WTC11 (cell line): ENCODE results near the gene BCL11B. TPM values are rescaled to one million over a fixed set of nuclear protein-coding genes. Genes with fewer than 3 reads are reported as not detected.

Experiments used
- ATAC-seq: fragments of 200-7000 bp; cut with Tn5 transposase; 2 replicates; pipeline ENCODE4 v1.10.0; 2021; ENCODE audit warnings: mild to moderate bottlenecking, moderate library complexity
- CTCF ChIA-PET: fragments of 300-600 bp; sonication (Branson Sonifier 250); formaldehyde crosslinking; loops from one replicate; lab custom pipeline; 2021; ENCODE audit warnings: antibody characterized with exemption; lab: Charles Lee
- POLR2A ChIA-PET: fragments of 350-600 bp; sonication (Branson Sonifier 250); formaldehyde crosslinking; loops from one replicate; lab custom pipeline; 2021; ENCODE audit warnings: antibody characterized with exemption; lab: Charles Lee
- DNase-seq: peaks from one replicate; pipeline ENCODE4 v3.0.0; 2021; ENCODE audit warnings: low spot score
- H3K27ac Mint-ChIP-seq: 2 replicates; pipeline ENCODE4 v1.8.0; 2021; ENCODE audit warnings: mixed read lengths
- H3K27me3 Mint-ChIP-seq: 2 replicates; pipeline ENCODE4 v1.8.0; 2021; ENCODE audit warnings: low read depth, mild to moderate bottlenecking, moderate library complexity, mixed read lengths
- H3K36me3 Mint-ChIP-seq: 2 replicates; pipeline ENCODE4 v1.8.0; 2021; ENCODE audit warnings: mixed read lengths
- H3K4me1 Mint-ChIP-seq: 2 replicates; pipeline ENCODE4 v1.8.0; 2022; ENCODE audit warnings: mixed read lengths
- H3K4me3 Mint-ChIP-seq: 2 replicates; pipeline ENCODE4 v1.8.0; 2021; ENCODE audit warnings: mild to moderate bottlenecking, moderate library complexity, mixed read lengths
- H3K9me3 Mint-ChIP-seq: 2 replicates; pipeline ENCODE4 v1.8.0; 2021; ENCODE audit warnings: mixed read lengths
- GABPB1 ChIP-seq: sonication (generic); formaldehyde crosslinking; IDR thresholded peaks from 2 replicates; pipeline ENCODE4 v1.8.1; 2023; ENCODE audit warnings: mild to moderate bottlenecking, missing genetic modification reagents
- IRF2 ChIP-seq: sonication (generic); formaldehyde crosslinking; IDR thresholded peaks from 2 replicates; pipeline ENCODE4 v1.8.0; 2022; ENCODE audit warnings: low read depth, missing genetic modification reagents, borderline replicate concordance
- KAT7 ChIP-seq: sonication (generic); formaldehyde crosslinking; IDR thresholded peaks from 2 replicates; pipeline ENCODE4 v1.8.1; 2023; ENCODE audit warnings: missing genetic modification reagents, mild to moderate bottlenecking, borderline replicate concordance
- PRRX2 ChIP-seq: fragments of 250-450 bp; sonication (Bioruptor Pico); IDR thresholded peaks from 2 replicates; pipeline ENCODE4 v1.8.0; 2021; ENCODE audit warnings: mild to moderate bottlenecking
- TEAD1 ChIP-seq: sonication (generic); formaldehyde crosslinking; IDR thresholded peaks from 2 replicates; pipeline ENCODE4 v1.8.0; 2022; ENCODE audit warnings: mild to moderate bottlenecking, missing genetic modification reagents
- total RNA-seq: library from RNA; stranded (reverse); gene quantifications from 3 replicates; pipeline ENCODE4 v1.2.3, GENCODE V29; 2021
- TF ChIP-seq, protein P1 (sequence below): fragments of 250-450 bp; sonication (Bioruptor Pico); conservative IDR thresholded peaks from 2 replicates; pipeline ENCODE4 v1.9.0; 2021; ENCODE audit warnings: mild to moderate bottlenecking
- TF ChIP-seq, protein P2 (sequence below): sonication (generic); formaldehyde crosslinking; IDR thresholded peaks from 2 replicates; pipeline ENCODE4 v1.8.0; 2023; ENCODE audit warnings: missing genetic modification reagents, mild to moderate bottlenecking, borderline replicate concordance
- TF ChIP-seq, protein P3 (sequence below): fragments of 200-600 bp; IDR thresholded peaks from 2 replicates; pipeline ENCODE4 v1.8.0; 2022; ENCODE audit warnings: antibody characterized with exemption
- TF ChIP-seq, protein P4 (sequence below): sonication (generic); formaldehyde crosslinking; conservative IDR thresholded peaks from 2 replicates; pipeline ENCODE4 v1.8.1; 2023; ENCODE audit warnings: mild to moderate bottlenecking, low read depth, missing genetic modification reagents, moderate library complexity
- TF ChIP-seq, protein P5 (sequence below): fragments of 250-450 bp; sonication (Bioruptor Pico); IDR thresholded peaks from 2 replicates; pipeline ENCODE4 v1.9.0; 2021; ENCODE audit warnings: moderate library complexity, mild to moderate bottlenecking, inconsistent platforms, borderline replicate concordance
- TF ChIP-seq, protein P6 (sequence below): sonication (generic); formaldehyde crosslinking; IDR thresholded peaks from 2 replicates; pipeline ENCODE4 v1.8.1; 2023; ENCODE audit warnings: mild to moderate bottlenecking, missing genetic modification reagents, moderate library complexity

BCL11B gene
- total RNA-seq, 1 experiment from 2014 or later: 9.1 TPM

DNA sequence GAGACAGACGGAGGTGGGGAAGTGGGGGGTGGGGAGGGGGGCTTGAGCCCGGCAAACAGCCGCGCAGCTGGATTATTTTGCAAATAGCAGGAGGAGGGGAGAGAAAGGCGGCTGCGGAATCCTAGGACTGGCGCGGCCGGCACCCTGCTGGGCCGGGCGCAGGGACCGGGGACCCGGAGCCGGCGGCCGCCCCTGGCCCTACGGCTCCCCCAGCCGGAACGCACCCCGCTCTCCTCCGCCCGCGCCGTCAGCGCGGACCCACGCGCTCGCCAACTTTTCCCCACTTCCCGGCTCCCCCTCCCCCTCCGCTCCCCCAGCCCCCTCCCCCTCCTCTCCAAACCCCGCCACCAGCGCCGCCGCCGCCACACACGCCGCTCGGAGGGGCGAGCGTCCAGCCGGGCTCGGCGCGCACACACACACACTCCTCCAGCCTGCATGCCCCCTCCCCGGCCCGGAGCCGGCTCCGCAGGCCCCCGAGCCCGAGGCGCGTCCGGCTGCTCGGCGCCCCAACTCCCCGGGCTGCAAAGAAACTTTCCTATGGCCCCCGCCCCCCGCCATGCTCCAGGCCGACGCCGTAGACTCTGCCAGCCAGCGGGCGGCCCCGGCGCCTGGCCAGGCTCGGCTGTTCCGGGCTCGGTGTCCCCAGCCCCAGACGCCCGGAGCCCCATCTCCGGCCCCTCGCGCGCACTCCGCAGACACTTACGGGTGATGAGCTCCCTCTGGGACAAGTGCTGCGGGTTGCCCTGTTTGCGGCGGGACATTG, 1.4 kb downstream of the BCL11B start (continued):
- TF ChIP-seq, protein P1, sequence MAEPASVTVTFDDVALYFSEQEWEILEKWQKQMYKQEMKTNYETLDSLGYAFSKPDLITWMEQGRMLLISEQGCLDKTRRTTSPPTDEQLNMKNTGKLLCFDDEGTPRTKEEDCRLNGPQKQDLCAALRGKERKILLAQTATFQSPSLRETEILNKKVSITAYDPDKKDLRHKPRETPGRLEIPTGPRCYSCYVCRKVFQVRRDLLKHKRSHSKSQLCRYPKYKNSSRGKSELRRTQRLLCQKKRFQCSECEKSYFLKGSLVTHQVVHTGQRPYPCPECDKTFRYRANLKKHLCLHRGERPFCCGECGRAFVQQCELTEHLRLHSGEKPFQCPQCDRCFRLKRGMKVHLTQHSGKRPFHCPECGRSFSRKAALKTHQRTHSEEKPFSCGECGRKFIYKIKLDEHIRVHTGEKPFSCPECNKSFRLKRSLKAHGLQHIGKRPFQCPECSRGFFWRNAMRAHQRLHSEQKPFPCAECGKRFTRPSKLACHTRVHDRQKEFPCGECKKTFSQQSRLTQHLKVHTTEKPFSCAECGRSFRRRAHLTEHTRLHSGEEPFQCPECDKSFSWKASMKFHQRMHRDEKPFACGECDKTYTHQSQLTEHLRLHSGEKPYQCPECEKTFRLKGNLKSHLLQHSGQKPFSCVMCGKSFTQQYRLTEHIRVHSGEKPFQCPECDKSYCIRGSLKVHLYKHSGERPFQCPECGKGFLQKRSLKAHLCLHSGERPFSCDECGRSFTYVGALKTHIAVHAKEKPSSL (CRISPR knock-in tag): no peak
- TF ChIP-seq, all 79 proteins: peak for 6

DNA sequence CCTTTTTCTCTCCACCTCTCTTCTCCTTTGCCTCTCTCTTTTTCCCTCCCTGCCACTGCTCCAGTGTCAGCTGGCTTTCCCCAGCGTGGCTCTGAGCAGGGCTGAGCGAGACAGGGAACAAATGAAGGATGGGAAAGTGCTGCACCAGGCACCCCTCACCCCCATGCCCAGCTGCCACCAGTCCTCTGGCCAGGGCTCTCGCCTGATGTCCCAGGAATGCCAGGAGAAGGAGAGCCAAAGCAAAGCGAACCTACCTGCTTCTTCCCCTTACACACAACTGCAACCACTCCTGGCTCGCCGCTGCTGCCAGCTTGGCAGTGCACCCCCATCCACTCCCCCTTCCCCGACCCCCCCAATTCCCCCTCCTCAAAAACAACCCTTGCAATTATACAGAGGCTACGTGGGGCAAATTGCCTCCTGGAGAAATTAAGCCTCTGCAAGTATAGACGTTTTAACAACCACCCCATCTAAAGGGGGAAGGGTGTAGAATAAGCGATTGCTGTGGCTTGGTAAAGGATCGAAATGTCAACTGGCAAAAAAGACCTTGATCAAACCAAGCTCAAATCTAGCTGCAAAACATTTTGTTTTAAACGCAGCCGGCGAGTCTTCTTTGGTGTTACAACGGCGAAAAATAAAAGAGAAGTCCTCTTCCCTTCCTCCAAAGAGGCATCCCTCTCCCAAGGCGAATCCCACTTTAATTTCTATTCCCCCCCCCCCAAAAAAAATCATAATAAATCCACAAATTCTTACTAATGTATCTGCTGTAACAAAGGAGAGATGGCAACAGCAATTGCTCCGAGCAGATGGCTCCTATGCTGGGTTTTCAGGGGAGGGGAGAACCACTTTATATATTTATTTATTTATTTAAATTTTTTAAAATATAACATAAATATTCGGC, 2.9 kb downstream of the BCL11B start:
- DNase-seq: no peak
- Mint-ChIP-seq H3K4me1 (peaks cover 46% of the 10 kb centered on the region), H3K9me3 (no peaks in the 10 kb centered on the region), H3K27me3 (no peaks in the 10 kb centered on the region), H3K36me3 (no peaks in the 10 kb centered on the region), H3K4me3 (peak overlapping the region; percentile 76), H3K27ac (peak overlapping the region; percentile 3; the same call in 1 of the 2 replicates)
- ChIA-PET POLR2A (interaction anchor here (0.6 to 1.4 kb wide), 4 partner anchors 20 to 26 kb away, joined by 3 to 7 read pairs (median 4); no protein-coding TSS in a partner anchor), CTCF (interaction anchor here (0.6 to 3.6 kb wide), 20 partner anchors 11 to 1471 kb away, joined by 3 to 19 read pairs (median 4); no protein-coding TSS in a partner anchor)
- TF ChIP-seq, protein P2, sequence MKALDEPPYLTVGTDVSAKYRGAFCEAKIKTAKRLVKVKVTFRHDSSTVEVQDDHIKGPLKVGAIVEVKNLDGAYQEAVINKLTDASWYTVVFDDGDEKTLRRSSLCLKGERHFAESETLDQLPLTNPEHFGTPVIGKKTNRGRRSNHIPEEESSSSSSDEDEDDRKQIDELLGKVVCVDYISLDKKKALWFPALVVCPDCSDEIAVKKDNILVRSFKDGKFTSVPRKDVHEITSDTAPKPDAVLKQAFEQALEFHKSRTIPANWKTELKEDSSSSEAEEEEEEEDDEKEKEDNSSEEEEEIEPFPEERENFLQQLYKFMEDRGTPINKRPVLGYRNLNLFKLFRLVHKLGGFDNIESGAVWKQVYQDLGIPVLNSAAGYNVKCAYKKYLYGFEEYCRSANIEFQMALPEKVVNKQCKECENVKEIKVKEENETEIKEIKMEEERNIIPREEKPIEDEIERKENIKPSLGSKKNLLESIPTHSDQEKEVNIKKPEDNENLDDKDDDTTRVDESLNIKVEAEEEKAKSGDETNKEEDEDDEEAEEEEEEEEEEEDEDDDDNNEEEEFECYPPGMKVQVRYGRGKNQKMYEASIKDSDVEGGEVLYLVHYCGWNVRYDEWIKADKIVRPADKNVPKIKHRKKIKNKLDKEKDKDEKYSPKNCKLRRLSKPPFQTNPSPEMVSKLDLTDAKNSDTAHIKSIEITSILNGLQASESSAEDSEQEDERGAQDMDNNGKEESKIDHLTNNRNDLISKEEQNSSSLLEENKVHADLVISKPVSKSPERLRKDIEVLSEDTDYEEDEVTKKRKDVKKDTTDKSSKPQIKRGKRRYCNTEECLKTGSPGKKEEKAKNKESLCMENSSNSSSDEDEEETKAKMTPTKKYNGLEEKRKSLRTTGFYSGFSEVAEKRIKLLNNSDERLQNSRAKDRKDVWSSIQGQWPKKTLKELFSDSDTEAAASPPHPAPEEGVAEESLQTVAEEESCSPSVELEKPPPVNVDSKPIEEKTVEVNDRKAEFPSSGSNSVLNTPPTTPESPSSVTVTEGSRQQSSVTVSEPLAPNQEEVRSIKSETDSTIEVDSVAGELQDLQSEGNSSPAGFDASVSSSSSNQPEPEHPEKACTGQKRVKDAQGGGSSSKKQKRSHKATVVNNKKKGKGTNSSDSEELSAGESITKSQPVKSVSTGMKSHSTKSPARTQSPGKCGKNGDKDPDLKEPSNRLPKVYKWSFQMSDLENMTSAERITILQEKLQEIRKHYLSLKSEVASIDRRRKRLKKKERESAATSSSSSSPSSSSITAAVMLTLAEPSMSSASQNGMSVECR (CRISPR knock-in tag): no peak
- 0 out of 2 replicates have a peak, but pooled peaks have one; percentile 58 for TF ChIP-seq KAT7
- no peak for ATAC-seq

DNA sequence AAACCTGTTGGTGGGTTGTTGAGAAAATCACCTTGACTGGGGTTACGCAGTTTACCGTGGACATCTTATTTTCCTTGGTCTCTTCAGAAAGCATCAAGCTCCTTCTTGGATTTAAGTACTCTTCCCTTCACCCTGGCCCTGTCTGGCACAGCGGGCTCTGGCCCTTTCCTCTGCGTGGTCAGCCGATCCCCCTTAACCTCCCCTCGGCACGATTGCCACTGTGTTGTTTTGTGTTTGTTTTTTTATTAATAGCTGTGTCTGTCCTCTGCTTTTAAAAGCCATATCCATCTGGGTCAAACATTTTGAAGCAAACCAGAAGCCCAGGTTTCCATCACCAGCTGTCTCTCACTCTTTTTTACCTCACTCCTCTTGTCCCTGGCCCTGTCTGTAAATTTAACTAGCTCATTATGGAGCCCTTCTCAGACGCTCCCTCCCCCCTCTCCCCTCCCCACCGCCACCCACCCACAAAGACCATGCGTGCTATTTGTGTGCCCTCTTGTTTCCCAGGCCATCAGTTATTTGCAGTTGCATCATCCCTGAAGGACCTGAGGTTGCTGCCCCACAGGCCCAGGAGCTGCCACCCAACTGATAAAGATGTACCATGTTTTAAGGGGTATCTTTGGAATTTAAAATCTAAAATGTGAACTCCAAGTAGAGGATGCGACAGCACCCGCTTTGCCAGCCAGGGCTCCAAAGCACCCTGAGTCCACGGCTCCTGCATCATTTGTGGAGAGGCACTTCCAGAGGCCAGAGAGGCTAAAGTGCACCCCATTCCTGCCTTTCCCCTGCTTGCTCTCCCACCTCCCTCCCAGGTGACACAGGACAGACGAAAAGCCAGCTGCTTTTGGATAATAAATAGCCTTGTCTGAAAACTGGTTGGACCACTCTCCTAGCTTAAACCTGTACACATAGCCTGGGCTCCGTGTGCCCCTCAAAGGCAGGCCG, 3.9 kb downstream of the BCL11B start:
- H3K27me3 Mint-ChIP-seq: no peaks in the 10 kb centered on the region
- ATAC-seq: no peak
- DNase-seq: no peak
- H3K36me3 Mint-ChIP-seq: no peaks in the 10 kb centered on the region
- H3K4me3 Mint-ChIP-seq: peak overlapping the region; percentile 76
- POLR2A ChIA-PET: interaction anchor here (0.6 to 1.4 kb wide), 3 partner anchors 19 to 1135 kb away, joined by 3 to 6 read pairs (median 3); no protein-coding TSS in a partner anchor
- CTCF ChIA-PET: interaction anchor here (0.6 to 3.6 kb wide), 22 partner anchors 9 to 1470 kb away, joined by 3 to 20 read pairs (median 4); no protein-coding TSS in a partner anchor
- peak overlapping the region; percentile 64 for H3K27ac Mint-ChIP-seq
- TF ChIP-seq GABPB1 (CRISPR knock-in tag): no peak
- TF ChIP-seq, protein P3, sequence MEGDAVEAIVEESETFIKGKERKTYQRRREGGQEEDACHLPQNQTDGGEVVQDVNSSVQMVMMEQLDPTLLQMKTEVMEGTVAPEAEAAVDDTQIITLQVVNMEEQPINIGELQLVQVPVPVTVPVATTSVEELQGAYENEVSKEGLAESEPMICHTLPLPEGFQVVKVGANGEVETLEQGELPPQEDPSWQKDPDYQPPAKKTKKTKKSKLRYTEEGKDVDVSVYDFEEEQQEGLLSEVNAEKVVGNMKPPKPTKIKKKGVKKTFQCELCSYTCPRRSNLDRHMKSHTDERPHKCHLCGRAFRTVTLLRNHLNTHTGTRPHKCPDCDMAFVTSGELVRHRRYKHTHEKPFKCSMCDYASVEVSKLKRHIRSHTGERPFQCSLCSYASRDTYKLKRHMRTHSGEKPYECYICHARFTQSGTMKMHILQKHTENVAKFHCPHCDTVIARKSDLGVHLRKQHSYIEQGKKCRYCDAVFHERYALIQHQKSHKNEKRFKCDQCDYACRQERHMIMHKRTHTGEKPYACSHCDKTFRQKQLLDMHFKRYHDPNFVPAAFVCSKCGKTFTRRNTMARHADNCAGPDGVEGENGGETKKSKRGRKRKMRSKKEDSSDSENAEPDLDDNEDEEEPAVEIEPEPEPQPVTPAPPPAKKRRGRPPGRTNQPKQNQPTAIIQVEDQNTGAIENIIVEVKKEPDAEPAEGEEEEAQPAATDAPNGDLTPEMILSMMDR: no peak
- no peak for TF ChIP-seq IRF2 (CRISPR knock-in tag)
- TF ChIP-seq, protein P4, sequence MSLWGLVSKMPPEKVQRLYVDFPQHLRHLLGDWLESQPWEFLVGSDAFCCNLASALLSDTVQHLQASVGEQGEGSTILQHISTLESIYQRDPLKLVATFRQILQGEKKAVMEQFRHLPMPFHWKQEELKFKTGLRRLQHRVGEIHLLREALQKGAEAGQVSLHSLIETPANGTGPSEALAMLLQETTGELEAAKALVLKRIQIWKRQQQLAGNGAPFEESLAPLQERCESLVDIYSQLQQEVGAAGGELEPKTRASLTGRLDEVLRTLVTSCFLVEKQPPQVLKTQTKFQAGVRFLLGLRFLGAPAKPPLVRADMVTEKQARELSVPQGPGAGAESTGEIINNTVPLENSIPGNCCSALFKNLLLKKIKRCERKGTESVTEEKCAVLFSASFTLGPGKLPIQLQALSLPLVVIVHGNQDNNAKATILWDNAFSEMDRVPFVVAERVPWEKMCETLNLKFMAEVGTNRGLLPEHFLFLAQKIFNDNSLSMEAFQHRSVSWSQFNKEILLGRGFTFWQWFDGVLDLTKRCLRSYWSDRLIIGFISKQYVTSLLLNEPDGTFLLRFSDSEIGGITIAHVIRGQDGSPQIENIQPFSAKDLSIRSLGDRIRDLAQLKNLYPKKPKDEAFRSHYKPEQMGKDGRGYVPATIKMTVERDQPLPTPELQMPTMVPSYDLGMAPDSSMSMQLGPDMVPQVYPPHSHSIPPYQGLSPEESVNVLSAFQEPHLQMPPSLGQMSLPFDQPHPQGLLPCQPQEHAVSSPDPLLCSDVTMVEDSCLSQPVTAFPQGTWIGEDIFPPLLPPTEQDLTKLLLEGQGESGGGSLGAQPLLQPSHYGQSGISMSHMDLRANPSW: no peak
- no peak for TF ChIP-seq TEAD1 (CRISPR knock-in tag)
- TF ChIP-seq, protein P5, sequence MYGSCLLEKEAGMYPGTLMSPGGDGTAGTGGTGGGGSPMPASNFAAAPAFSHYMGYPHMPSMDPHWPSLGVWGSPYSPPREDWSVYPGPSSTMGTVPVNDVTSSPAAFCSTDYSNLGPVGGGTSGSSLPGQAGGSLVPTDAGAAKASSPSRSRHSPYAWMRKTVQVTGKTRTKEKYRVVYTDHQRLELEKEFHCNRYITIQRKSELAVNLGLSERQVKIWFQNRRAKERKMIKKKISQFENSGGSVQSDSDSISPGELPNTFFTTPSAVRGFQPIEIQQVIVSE: no peak
- TF ChIP-seq PRRX2 (CRISPR knock-in tag): no peak
- TF ChIP-seq, protein P6, sequence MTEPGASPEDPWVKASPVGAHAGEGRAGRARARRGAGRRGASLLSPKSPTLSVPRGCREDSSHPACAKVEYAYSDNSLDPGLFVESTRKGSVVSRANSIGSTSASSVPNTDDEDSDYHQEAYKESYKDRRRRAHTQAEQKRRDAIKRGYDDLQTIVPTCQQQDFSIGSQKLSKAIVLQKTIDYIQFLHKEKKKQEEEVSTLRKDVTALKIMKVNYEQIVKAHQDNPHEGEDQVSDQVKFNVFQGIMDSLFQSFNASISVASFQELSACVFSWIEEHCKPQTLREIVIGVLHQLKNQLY (CRISPR knock-in tag): no peak
- no peaks in the 10 kb centered on the region for H3K9me3 Mint-ChIP-seq
- H3K4me1 Mint-ChIP-seq: peaks cover 55% of the 10 kb centered on the region
